ENCODE data around the gene LRRC32.

Gene LRRC32

GRCh38 chr11:76678321-76678720, 7.8 kb upstream of the LRRC32 start:
- no peak for DNase-seq (ENCODE audit: low read depth)

DNA sequence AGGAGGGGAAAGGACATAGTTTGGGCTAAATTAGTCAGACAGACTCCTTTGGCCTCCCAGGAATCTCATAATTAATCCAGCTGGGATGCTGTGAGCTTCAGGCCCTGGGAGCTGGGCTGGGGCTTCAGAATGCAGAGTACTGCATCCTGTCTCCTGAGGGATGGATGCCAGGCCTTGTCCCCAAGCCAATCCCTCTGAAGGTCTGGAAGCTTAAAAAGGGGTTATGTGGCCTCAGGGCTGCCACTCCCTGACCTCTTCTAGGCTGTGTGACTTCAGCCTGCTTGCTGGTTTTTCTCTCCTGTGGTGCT, 6.9 kb upstream of the LRRC32 start:
- no peak for DNase-seq (ENCODE audit: low read depth)

- DNase-seq (ENCODE audit: low read depth) = no peak
Observed at GRCh38 chr11:76676636-76677457, 6.3 kb upstream of the LRRC32 start.

DNA sequence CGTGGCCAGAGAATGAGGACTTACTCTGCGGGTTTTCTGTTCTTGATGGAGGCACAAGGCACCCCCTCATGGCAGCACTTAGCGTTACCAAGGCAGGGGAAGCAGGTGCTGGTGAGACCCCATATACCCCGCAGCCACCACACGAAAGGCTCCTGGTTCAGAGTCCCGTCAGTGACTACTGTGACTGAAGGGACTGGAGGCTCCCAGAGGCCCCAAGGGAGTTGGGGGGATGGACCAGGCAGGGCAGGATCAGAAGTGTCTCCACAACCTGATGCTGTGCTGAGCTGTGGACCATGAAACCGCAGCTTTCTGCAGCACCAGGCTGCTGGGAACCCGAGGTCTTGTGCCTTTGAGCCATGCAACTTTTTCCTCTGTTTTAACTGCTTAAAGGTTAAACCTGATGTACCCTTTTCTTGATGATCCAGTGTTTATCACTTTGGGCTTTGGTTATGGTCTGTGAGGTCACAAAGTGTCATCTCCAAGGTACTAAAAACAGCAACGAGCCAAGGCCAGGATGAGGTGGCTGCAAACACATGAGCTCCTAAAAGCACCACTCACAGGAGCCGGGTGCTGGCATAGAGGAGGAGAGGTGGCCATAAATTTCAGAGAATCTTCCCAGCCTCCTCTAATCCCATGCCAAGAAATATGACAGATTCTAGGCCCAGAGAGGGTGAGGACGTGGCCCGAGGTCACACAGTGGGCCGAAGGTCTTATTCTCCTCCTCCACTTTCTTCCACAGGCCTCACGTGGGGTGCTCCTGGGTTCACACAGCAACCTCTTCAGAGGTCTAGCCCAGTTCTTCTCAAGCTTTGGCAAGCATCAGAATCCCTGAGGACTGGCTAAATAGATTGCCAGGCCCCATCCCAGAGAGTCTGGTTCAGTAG, 4.2 kb upstream of the LRRC32 start:
- no peak for DNase-seq (ENCODE audit: low read depth)

GRCh38 chr11:76673176-76674142, 2.9 kb upstream of the LRRC32 start:
- no peak for DNase-seq (ENCODE audit: low read depth)

GRCh38 chr11:76672431-76673175, 2.1 kb upstream of the LRRC32 start:
- DNase-seq (ENCODE audit: low read depth) = no peak

- DNase-seq (ENCODE audit: low read depth) = no peak
Observed at GRCh38 chr11:76671626-76672309, 1.2 kb upstream of the LRRC32 start.

DNA sequence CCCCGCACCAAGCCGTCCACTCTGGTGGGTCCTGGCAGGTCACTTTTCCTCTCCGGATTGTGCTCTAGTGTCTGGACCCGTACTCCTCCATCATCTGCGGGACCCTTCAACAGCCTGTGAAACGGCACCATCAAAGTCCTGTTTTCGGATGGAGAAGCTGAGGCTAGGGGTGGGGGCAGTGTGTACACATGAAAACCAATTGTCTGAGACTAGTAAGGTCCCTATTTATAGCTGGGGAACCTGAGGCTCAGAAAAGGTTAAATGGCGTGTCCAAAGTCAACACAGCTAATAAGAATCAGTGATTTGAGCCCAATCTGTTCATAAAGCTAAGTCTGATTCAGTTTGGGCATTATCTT, 668 bp upstream of the LRRC32 start:
- no peak for DNase-seq (ENCODE audit: low read depth)

DNA sequence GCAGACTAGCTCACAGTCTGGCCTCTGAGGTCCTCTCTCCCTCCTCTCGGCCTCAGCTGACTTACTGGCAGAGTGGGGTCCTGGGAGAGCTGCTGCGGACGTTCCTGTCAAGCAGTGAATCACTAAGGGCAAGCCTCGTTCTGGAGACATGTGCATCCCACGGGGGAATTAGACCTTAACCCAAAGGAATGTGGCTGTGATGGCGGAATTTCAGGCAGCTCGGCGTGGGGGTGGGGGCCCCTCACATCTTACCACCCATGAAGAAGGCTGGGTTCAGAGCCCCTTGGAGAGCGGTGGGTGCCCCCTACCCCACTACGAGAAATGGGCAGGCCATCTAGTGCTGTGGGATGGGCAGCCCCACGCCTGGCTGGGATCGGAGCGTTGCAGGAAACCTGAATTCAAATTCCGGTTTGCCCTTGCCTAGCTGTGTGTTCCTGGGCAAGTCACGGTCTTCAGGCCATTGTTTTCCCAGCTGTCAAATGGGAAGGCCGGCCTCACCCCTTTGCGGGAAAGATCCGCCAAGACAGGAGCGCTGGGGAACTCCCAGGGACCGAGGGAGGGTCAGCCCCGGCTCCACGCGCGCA, 554 bp downstream of the LRRC32 start:
- DNase-seq (ENCODE audit: low read depth) = no peak

GRCh38 chr11:76668362-76669155, 2.0 kb downstream of the LRRC32 start:
- DNase-seq (ENCODE audit: low read depth) = no peak

GRCh38 chr11:76667856-76668255, 2.7 kb downstream of the LRRC32 start:
- no peak for DNase-seq (ENCODE audit: low read depth)

DNA sequence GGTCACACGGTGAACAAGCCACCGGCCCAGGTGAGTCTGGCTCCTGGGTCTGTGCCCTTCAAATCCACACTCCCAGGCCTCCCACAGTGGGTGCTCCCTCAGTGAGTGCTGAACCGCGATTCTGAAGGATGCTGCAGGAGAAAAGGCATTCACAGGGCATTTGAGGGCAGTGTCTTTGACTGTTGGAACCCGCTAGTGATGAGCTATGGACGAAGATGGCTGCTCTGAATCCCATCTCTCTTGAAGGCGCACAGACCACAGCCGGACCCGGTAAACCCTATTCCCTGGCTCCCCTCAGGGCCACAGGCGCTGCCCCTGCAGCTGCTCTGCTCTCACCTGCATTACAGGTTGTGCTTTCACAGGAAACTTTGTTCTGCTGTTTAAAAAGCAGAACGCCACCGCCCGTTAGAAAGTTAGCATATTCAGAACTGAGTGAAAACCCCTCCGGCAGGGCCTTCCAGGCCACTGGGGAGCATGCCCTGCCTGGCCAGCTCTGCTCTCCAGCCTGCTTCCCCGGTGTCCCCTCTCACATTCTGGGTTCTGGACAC, 3.2 kb downstream of the LRRC32 start:
- DNase-seq (ENCODE audit: low read depth) = no peak

- no peak for DNase-seq (ENCODE audit: low read depth)
Observed at GRCh38 chr11:76666830-76667229, 3.7 kb downstream of the LRRC32 start.

- DNase-seq (ENCODE audit: low read depth) = no peak
Observed at GRCh38 chr11:76666408-76666807, 4.1 kb downstream of the LRRC32 start.

GRCh38 chr11:76665921-76666351, 4.6 kb downstream of the LRRC32 start:
- no peak for DNase-seq (ENCODE audit: low read depth)

DNA sequence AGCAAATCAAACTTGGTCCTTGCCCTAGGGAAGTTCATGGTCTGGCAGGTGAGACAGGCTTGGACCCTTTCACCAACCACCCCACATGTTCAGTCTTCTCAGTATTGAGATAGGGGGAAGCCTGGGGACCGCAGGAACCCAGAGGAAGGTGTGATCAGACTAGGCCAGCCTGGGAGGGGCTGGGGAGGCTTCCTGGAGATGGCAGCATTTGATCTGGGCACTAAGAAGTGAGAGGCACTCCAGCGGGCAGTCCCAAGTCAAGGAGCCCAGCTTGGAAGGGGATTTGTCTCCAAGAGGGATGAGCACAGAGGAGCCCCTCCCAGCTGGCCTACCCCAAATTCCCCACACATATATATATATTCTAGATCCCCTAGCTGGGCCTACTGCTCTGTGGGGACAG, 5.4 kb downstream of the LRRC32 start:
- no peak for DNase-seq (ENCODE audit: low read depth)

DNA sequence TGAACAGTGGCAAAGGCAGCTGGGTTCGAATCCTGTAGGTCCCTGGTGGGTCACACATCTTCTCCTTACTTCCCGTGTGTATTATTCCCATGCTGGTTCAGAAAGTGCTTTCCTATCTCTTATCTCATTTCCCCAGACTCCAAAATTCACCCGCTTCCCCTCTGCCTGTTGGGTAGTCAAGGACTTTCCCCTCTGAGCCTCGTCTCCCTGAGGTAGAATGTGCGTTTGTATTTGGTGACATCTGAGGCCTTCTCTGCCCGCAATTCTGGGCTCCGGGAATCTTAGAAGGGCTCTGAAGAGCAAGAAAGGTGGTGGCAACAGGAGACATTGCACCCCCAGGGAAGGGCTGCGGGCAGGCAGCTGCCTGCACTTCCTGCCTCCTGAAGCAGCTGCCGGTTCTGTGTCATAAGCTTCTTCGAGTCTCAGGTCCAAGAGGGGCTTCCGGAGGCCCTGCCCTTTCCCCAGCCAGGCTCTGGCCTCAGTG, 5.9 kb downstream of the LRRC32 start:
- DNase-seq (ENCODE audit: low read depth) = no peak

DNA sequence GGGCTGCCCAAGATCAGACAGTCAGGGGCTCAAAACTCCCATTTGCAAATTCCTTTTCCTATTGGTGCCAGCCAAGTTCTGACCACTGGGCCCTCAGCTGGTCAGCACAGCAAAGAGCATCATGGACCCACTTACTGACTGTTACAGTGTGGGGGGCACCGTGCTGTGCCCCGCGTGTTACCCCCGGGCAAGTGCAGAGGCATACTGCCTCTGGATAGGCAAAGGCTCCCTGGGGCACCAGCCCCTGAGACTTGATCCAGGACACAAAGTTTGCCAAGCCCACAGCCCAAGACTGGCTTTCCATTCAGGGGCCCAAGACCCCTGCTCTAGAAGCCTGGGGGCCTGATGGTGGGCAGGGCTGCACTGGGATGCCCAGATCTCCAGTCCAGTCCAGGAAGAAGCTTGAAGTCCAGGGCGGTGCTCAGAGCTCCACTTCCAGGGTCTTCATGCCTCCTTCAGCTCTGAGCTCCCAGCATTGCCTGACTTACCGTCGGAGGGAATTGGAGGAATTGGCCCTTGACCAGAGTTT, 6.6 kb downstream of the LRRC32 start:
- DNase-seq (ENCODE audit: low read depth) = no peak

DNA sequence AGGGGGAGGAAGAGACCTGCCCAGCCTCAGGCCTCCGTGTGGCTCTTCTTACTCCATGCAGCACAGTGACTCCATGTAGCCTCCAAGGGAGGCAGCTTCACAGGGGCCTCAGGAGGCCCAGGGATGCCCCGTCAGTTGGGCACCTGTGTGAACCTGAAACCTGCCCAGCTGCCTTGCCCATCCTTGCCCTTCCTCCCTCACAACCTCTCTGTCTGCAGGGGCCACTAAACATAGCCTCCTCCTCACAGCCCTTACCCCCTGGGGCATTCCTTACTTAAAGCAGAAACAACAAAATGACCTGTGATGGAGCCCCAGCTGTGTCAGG, 7.1 kb downstream of the LRRC32 start:
- no peak for DNase-seq (ENCODE audit: low read depth)
